IMR-90 (cell line): ENCODE results near the gene CDYL2. TPM values are rescaled to one million over a fixed set of nuclear protein-coding genes. Genes with fewer than 3 reads are reported as not detected.

Experiments used
- ATAC-seq: fragments of 200-7000 bp; cut with Tn5 transposase; 2 replicates; pipeline ENCODE4 v1.9.1; 2020; ENCODE audit warnings: low read depth, mild to moderate bottlenecking, moderate library complexity
- BruUV-seq: library from RNA; stranded (reverse); fragments of 400-500 nt; replicated peaks from 2 replicates; lab custom pipeline; 2021; lab: Mats Ljungman, UMichigan
- CTCF ChIA-PET: fragments of 300-600 bp; formaldehyde crosslinking; extraction: SDS; loops from one replicate; lab custom pipeline; 2021; ENCODE audit warnings: antibody characterized with exemption; lab: Yijun Ruan, JAX
- POLR2A ChIA-PET: fragments of 300-600 bp; sonication (Branson Sonifier 250); formaldehyde crosslinking; loops from one replicate; lab custom pipeline; 2022; ENCODE audit warnings: antibody characterized with exemption; ENCODE audit not compliant: unreplicated experiment; lab: Charles Lee
- DNase-seq: peaks from one replicate; pipeline ENCODE4 v3.0.0; 2013
- H2AFZ ChIP-seq: replicated peaks from 2 replicates; pipeline ENCODE3; 2013; ENCODE audit warnings: low read length, mild to moderate bottlenecking; ENCODE audit not compliant: poor library complexity
- H2AK5ac ChIP-seq: 2 replicates; pipeline ENCODE4 v1.6.1; 2013; ENCODE audit warnings: low read depth, low read length, inconsistent platforms
- H2AK9ac ChIP-seq: replicated peaks from 2 replicates; pipeline ENCODE3; 2013; ENCODE audit warnings: mild to moderate bottlenecking, low read depth, low read length, moderate library complexity; ENCODE audit not compliant: poor library complexity
- H2BK120ac ChIP-seq: 2 replicates; pipeline ENCODE4 v1.6.1; 2013; ENCODE audit warnings: low read depth, low read length, inconsistent platforms
- H2BK15ac ChIP-seq: 3 replicates; pipeline ENCODE4 v1.6.1; 2013; ENCODE audit warnings: low read depth, low read length, inconsistent platforms
- H2BK20ac ChIP-seq: 2 replicates; pipeline ENCODE4 v1.6.1; 2013; ENCODE audit warnings: low read depth, mild to moderate bottlenecking, inconsistent platforms, low read length, moderate library complexity
- H2BK5ac ChIP-seq: 2 replicates; pipeline ENCODE4 v1.6.1; 2013; ENCODE audit warnings: mild to moderate bottlenecking, low read depth, low read length, inconsistent platforms; ENCODE audit not compliant: poor library complexity, severe bottlenecking
- H3K14ac ChIP-seq: replicated peaks from 2 replicates; pipeline ENCODE4 v1.6.1; 2013; ENCODE audit warnings: low read depth, low read length, inconsistent platforms
- H3K18ac ChIP-seq: 2 replicates; pipeline ENCODE4 v1.6.1; 2013; ENCODE audit warnings: low read depth, low read length, control low read depth
- H3K23ac ChIP-seq: 2 replicates; pipeline ENCODE4 v1.6.1; 2013; ENCODE audit warnings: low read depth, low read length, inconsistent platforms
- H3K27ac ChIP-seq: 2 replicates; pipeline ENCODE4 v1.5.1; 2013; ENCODE audit warnings: mild to moderate bottlenecking, control low read depth, low read length; ENCODE audit not compliant: insufficient read depth
- H3K27me3 ChIP-seq: 2 replicates; pipeline ENCODE4 v1.6.1; 2013; ENCODE audit warnings: low read length; ENCODE audit not compliant: control insufficient read depth, insufficient read depth
- H3K36me3 ChIP-seq: 2 replicates; pipeline ENCODE4 v1.6.1; 2013; ENCODE audit warnings: low read length, mixed read lengths; ENCODE audit not compliant: control insufficient read depth, insufficient read depth
- H3K4ac ChIP-seq: 2 replicates; pipeline ENCODE4 v1.6.1; 2013; ENCODE audit warnings: low read depth, low read length, inconsistent platforms
- H3K4me1 ChIP-seq: 2 replicates; pipeline ENCODE4 v1.6.1; 2013; ENCODE audit warnings: low read length, mixed read lengths; ENCODE audit not compliant: control insufficient read depth, insufficient read depth
- H3K4me2 ChIP-seq: 2 replicates; pipeline ENCODE4 v1.6.1; 2013; ENCODE audit warnings: low read depth, mild to moderate bottlenecking, control low read depth, low read length, moderate library complexity
- H3K4me3 ChIP-seq: 2 replicates; pipeline ENCODE4 v1.5.1; 2013; ENCODE audit warnings: low read depth, mild to moderate bottlenecking, control low read depth, low read length, moderate library complexity; ENCODE audit not compliant: insufficient read depth
- H3K56ac ChIP-seq: 2 replicates; pipeline ENCODE4 v1.6.1; 2013; ENCODE audit warnings: low read length, inconsistent platforms; ENCODE audit not compliant: insufficient read depth; ENCODE audit errors: extremely low read depth
- H3K79me1 ChIP-seq, 2 experiments: 2 replicates each; pipeline ENCODE4 v1.6.1; 2013; ENCODE audit warnings: low read length in 2 of 2, inconsistent platforms in 1 of 2, low read depth in 1 of 2
- H3K9ac ChIP-seq: 2 replicates; pipeline ENCODE4 v1.6.1; 2013; ENCODE audit warnings: low read depth, low read length, control low read depth
- H3K9me1 ChIP-seq: 2 replicates; pipeline ENCODE4 v1.6.1; 2013; ENCODE audit warnings: low read length, inconsistent platforms; ENCODE audit not compliant: insufficient read depth
- H3K9me3 ChIP-seq: 2 replicates; pipeline ENCODE4 v1.6.1; 2013; ENCODE audit warnings: low read length; ENCODE audit not compliant: control insufficient read depth, insufficient read depth
- H4K20me1 ChIP-seq: 2 replicates; pipeline ENCODE4 v1.6.1; 2013; ENCODE audit warnings: low read length, inconsistent platforms; ENCODE audit not compliant: insufficient read depth
- H4K5ac ChIP-seq: 2 replicates; pipeline ENCODE4 v1.6.1; 2013; ENCODE audit warnings: mild to moderate bottlenecking, low read depth, low read length, control low read depth
- H4K8ac ChIP-seq, 2 experiments: 2 replicates each; pipeline ENCODE4 v1.6.1; 2013; ENCODE audit warnings: low read depth in 2 of 2, low read length in 2 of 2, control low read depth in 1 of 2, inconsistent platforms in 1 of 2
- H4K91ac ChIP-seq: 2 replicates; pipeline ENCODE4 v1.6.1; 2013; ENCODE audit warnings: low read depth, low read length, inconsistent platforms; ENCODE audit not compliant: insufficient read depth
- BHLHE40 ChIP-seq: fragments of 150-350 bp; IDR thresholded peaks from 2 replicates; pipeline ENCODE4 v1.6.1; 2016; ENCODE audit warnings: mild to moderate bottlenecking, low read depth, low read length
- CEBPB ChIP-seq: IDR thresholded peaks from 2 replicates; pipeline ENCODE4 v1.6.1; 2012; ENCODE audit warnings: low read depth, low read length, improper control_type of control experiment
- CHD1 ChIP-seq: IDR thresholded peaks from 2 replicates; pipeline ENCODE4 v1.6.1; 2012; ENCODE audit warnings: low read depth, low read length, improper control_type of control experiment
- ELK1 ChIP-seq: fragments of 150-350 bp; IDR thresholded peaks from 2 replicates; pipeline ENCODE4 v1.6.1; 2016; ENCODE audit warnings: low read depth, mild to moderate bottlenecking, low read length, moderate library complexity, borderline replicate concordance
- FOS ChIP-seq: fragments of 150-350 bp; IDR thresholded peaks from 2 replicates; pipeline ENCODE4 v1.6.1; 2016; ENCODE audit warnings: low read depth, low read length
- MAFK ChIP-seq: IDR thresholded peaks from 2 replicates; pipeline ENCODE4 v1.6.1; 2012; ENCODE audit warnings: low read depth, low read length, improper control_type of control experiment
- MAZ ChIP-seq: IDR thresholded peaks from 2 replicates; pipeline ENCODE4 v1.6.1; 2012; ENCODE audit warnings: low read depth, mild to moderate bottlenecking, low read length, improper control_type of control experiment, moderate library complexity, borderline replicate concordance
- MXI1 ChIP-seq: IDR thresholded peaks from 2 replicates; pipeline ENCODE4 v1.6.1; 2012; ENCODE audit warnings: low read depth, mild to moderate bottlenecking, low read length, moderate library complexity, borderline replicate concordance
- NFE2L2 ChIP-seq: fragments of 150-350 bp; IDR thresholded peaks from 2 replicates; pipeline ENCODE4 v1.6.1; 2016; ENCODE audit warnings: low read depth, mild to moderate bottlenecking, low read length
- POLR2A ChIP-seq: IDR thresholded peaks from 2 replicates; pipeline ENCODE4 v1.6.1; 2012; ENCODE audit warnings: mild to moderate bottlenecking, low read depth, low read length
- RCOR1 ChIP-seq: IDR thresholded peaks from 2 replicates; pipeline ENCODE4 v1.6.1; 2012; ENCODE audit warnings: mild to moderate bottlenecking, low read length, improper control_type of control experiment; ENCODE audit not compliant: insufficient replicate concordance
- RFX5 ChIP-seq: IDR thresholded peaks from 2 replicates; pipeline ENCODE4 v1.8.0; 2012; ENCODE audit warnings: low read depth, mild to moderate bottlenecking, low read length, moderate library complexity
- SMC3 ChIP-seq: fragments of 150-350 bp; IDR thresholded peaks from 2 replicates; pipeline ENCODE4 v1.6.1; 2016; ENCODE audit warnings: low read depth, mild to moderate bottlenecking, antibody characterized with exemption, low read length, moderate library complexity
- WGBS, 2 experiments: methylation state at CpG; one replicate each; pipeline versions ENCODE4 v1.1.5 to v1.1.7; 2013; ENCODE audit warnings: missing lambda C conversion rate in 2 of 2; ENCODE audit not compliant: insufficient read length in 1 of 2; ENCODE audit errors: extremely low coverage in 2 of 2; 5-methylcytosine and 5-hydroxymethylcytosine counted together
- dilution Hi-C: fragments of 300-500 bp; cut with HindIII; formaldehyde crosslinking; loops from one replicate; pipeline ENCODE4 v1.14.3; 2018; ENCODE audit warnings: low sequenced_read_pairs; ENCODE audit not compliant: unreplicated experiment
- in situ Hi-C: fragments of 300-500 bp; cut with MboI; formaldehyde crosslinking; loops from 3 replicates; pipeline ENCODE4 v1.14.3; 2019; ENCODE audit warnings: low sequenced_read_pairs, inconsistent platforms, mixed read lengths
- intact Hi-C: fragments of 100-400 bp; cut with micrococcal nuclease; formaldehyde crosslinking; loops from 2 replicates; pipeline ENCODE4 v1.10.0; 2022
- polyA plus RNA-seq, 3 experiments: library from polyadenylated mRNA; depleted of rRNA; stranded (reverse); fragments of >200 nt; gene quantifications; 2 replicates each; pipeline ENCODE4 v1.2.3, GENCODE V29; 2012; ENCODE audit warnings: low replicate concordance in 1 of 3
- total RNA-seq: library from RNA; depleted of rRNA; stranded (reverse); fragments of >200 nt; gene quantifications from 2 replicates; pipeline ENCODE4 v1.2.3, GENCODE V29; 2012
- TF ChIP-seq, protein P1 (sequence below): conservative IDR thresholded peaks from 2 replicates; pipeline ENCODE4 v1.5.1; 2012; ENCODE audit warnings: mild to moderate bottlenecking, low read depth, low read length, improper control_type of control experiment
- TF ChIP-seq, protein P2 (sequence below): fragments of 150-350 bp; IDR thresholded peaks from 2 replicates; pipeline ENCODE4 v1.6.1; 2017; ENCODE audit warnings: mild to moderate bottlenecking, antibody characterized with exemption, low read length, low read depth

CDYL2 gene
- total and polyA plus RNA-seq, 2 of the 4 experiments (the other 2 are of a cell fraction) = 1.2 to 3.9 TPM

- Histone ChIP-seq H2BK20ac (no peak overlapping the region), H3K27me3 (no peaks in the 10 kb centered on the region), H3K56ac (no peak overlapping the region), H3K79me1 (no peaks in the 10 kb centered on the region), H4K5ac (no peak overlapping the region), H3K4ac (no peak overlapping the region), H3K9ac (no peak overlapping the region), H2BK5ac (no peak overlapping the region), H3K9me3 (peaks cover 2% of the 10 kb centered on the region; the same call in 1 of the 2 replicates), H2BK120ac (no peak overlapping the region), H4K91ac (no peak overlapping the region), H3K9me1 (peaks cover 4% of the 10 kb centered on the region; the same call in 1 of the 2 replicates), H3K27ac (no peak overlapping the region), H4K20me1 (no peaks in the 10 kb centered on the region), H3K4me3 (no peak overlapping the region), H3K18ac (no peak overlapping the region), H3K14ac (no peak overlapping the region), H3K36me3 (no peaks in the 10 kb centered on the region), H3K23ac (no peak overlapping the region), H2AK9ac (no peak overlapping the region), H4K8ac (no peak overlapping the region), H2AK5ac (no peak overlapping the region), H3K4me1 (no peaks in the 10 kb centered on the region), H2AFZ (no peak overlapping the region), H3K4me2 (no peak overlapping the region), H2BK15ac (no peak overlapping the region)
- in situ Hi-C loops (no loop called here), intact Hi-C loops (no loop called here), dilution Hi-C loops (no loop called here)
- 90% methylated on average over 6 of the region's 17 CpGs; no CpG with 5 or more reads in 1 of the 2 experiments for WGBS, 2 experiments
- POLR2A ChIA-PET = no interaction called here
- no peak for ATAC-seq
- CTCF ChIA-PET = no interaction called here
- no peak for DNase-seq
- BruUV-seq = no TSS peak
- no peak for TF ChIP-seq CEBPB
- TF ChIP-seq BHLHE40 = no peak
- TF ChIP-seq FOS = no peak
- no peak for TF ChIP-seq POLR2A
- no peak for TF ChIP-seq ELK1
- no peak for TF ChIP-seq RFX5
- TF ChIP-seq, protein P1, sequence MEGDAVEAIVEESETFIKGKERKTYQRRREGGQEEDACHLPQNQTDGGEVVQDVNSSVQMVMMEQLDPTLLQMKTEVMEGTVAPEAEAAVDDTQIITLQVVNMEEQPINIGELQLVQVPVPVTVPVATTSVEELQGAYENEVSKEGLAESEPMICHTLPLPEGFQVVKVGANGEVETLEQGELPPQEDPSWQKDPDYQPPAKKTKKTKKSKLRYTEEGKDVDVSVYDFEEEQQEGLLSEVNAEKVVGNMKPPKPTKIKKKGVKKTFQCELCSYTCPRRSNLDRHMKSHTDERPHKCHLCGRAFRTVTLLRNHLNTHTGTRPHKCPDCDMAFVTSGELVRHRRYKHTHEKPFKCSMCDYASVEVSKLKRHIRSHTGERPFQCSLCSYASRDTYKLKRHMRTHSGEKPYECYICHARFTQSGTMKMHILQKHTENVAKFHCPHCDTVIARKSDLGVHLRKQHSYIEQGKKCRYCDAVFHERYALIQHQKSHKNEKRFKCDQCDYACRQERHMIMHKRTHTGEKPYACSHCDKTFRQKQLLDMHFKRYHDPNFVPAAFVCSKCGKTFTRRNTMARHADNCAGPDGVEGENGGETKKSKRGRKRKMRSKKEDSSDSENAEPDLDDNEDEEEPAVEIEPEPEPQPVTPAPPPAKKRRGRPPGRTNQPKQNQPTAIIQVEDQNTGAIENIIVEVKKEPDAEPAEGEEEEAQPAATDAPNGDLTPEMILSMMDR = no peak
- no peak for TF ChIP-seq MAFK
- no peak for TF ChIP-seq MAZ
- TF ChIP-seq MXI1 = no peak
- no peak for TF ChIP-seq NFE2L2
- no peak for TF ChIP-seq CHD1
- no peak for TF ChIP-seq SMC3
- TF ChIP-seq, protein P2, sequence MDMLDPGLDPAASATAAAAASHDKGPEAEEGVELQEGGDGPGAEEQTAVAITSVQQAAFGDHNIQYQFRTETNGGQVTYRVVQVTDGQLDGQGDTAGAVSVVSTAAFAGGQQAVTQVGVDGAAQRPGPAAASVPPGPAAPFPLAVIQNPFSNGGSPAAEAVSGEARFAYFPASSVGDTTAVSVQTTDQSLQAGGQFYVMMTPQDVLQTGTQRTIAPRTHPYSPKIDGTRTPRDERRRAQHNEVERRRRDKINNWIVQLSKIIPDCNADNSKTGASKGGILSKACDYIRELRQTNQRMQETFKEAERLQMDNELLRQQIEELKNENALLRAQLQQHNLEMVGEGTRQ = no peak
- no peak for TF ChIP-seq RCOR1
Observed at GRCh38 chr16:80620736-80621605, 183.4 kb downstream of the CDYL2 start.
